ENCODE data around the gene SPATA9.

SPATA9 gene

DNA sequence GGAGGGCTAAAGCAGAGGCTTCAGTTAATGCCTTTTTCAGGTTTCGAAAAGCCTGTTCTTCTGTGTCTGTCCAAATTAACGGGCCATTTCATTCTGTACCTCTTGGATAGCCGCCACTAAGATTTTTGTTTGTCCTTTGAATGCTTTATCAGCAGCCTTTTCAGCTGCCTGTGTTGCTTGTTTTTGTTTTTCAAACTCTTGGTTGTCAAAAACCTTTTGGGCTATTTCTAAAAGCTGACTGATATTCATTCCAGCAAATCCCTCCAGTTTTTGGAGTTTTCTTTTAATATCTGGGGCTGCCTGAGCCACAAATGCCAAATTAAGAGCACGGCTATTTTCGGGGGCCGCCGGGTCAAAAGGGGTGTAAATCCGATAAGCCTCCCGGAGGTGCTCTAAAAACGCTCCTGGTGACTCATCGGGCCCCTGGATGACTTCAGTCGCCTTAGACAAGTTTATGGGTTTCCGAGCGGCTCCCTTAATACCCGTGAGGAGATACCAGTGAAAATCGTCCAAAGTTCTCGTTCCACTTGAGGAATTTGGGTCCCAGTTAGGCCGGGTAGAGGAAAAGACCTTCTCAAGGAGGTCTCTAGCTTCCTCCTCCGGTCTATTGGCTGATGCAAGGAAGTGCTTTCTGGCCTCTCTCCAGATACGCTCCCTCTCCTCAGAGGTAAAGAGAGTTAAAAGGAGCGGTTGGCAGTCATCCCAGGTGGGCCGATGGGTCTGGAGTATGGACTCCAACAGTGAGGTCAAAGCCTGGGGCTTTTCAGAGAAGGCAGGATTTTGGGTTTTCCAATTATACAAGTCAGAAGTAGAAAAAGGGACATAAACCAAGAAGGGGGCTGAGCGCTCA lies 28.1 kb upstream of the SPATA9 start (continued):
- TF ChIP-seq, protein P1, sequence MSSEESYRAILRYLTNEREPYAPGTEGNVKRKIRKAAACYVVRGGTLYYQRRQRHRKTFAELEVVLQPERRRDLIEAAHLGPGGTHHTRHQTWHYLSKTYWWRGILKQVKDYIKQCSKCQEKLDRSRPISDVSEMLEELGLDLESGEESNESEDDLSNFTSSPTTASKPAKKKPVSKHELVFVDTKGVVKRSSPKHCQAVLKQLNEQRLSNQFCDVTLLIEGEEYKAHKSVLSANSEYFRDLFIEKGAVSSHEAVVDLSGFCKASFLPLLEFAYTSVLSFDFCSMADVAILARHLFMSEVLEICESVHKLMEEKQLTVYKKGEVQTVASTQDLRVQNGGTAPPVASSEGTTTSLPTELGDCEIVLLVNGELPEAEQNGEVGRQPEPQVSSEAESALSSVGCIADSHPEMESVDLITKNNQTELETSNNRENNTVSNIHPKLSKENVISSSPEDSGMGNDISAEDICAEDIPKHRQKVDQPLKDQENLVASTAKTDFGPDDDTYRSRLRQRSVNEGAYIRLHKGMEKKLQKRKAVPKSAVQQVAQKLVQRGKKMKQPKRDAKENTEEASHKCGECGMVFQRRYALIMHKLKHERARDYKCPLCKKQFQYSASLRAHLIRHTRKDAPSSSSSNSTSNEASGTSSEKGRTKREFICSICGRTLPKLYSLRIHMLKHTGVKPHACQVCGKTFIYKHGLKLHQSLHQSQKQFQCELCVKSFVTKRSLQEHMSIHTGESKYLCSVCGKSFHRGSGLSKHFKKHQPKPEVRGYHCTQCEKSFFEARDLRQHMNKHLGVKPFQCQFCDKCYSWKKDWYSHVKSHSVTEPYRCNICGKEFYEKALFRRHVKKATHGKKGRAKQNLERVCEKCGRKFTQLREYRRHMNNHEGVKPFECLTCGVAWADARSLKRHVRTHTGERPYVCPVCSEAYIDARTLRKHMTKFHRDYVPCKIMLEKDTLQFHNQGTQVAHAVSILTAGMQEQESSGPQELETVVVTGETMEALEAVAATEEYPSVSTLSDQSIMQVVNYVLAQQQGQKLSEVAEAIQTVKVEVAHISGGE (tag by site-specific recombination; conservative IDR thresholded peaks at IDR 0.05; ENCODE audit: low read depth) = 0 out of 2 replicates have a peak, but pooled peaks have one; percentile 14
- TF ChIP-seq IKZF3 (tag by site-specific recombination; IDR thresholded peaks at IDR 0.05) (peak; percentile 86), ZNF660 (tag by site-specific recombination; IDR thresholded peaks at IDR 0.05) (0 out of 2 replicates have a peak, but pooled peaks have one; percentile 33), ZBTB17 (tag by site-specific recombination; IDR thresholded peaks at IDR 0.05) (peak; percentile 80), BCL11A (tag by site-specific recombination; IDR thresholded peaks at IDR 0.05; ENCODE audit: low read depth) (0 out of 2 replicates have a peak, but pooled peaks have one; percentile 63), OSR2 (tag by site-specific recombination; IDR thresholded peaks at IDR 0.05) (peak; percentile 50), ZNF596 (tag by site-specific recombination; IDR thresholded peaks at IDR 0.05) (peak; percentile 68), ZNF610 (tag by site-specific recombination; IDR thresholded peaks at IDR 0.05; ENCODE audit: borderline replicate concordance) (peak; percentile 97), ZSCAN30 (tag by site-specific recombination; IDR thresholded peaks at IDR 0.05) (peak; percentile 12; the same call in 1 of the 2 replicates), ZNF335 (tag by site-specific recombination; conservative IDR thresholded peaks at IDR 0.05) (peak; percentile 92), ZXDB (tag by site-specific recombination; IDR thresholded peaks at IDR 0.05) (peak; percentile 57), ZSCAN16 (tag by site-specific recombination; IDR thresholded peaks at IDR 0.05) (peak; percentile 73), MZF1 (tag by site-specific recombination; IDR thresholded peaks at IDR 0.05; ENCODE audit: borderline replicate concordance) (0 out of 2 replicates have a peak, but pooled peaks have one; percentile 50), ZEB2 (tag by site-specific recombination; IDR thresholded peaks at IDR 0.05) (0 out of 2 replicates have a peak, but pooled peaks have one; percentile 42)
- TF ChIP-seq, protein P2, sequence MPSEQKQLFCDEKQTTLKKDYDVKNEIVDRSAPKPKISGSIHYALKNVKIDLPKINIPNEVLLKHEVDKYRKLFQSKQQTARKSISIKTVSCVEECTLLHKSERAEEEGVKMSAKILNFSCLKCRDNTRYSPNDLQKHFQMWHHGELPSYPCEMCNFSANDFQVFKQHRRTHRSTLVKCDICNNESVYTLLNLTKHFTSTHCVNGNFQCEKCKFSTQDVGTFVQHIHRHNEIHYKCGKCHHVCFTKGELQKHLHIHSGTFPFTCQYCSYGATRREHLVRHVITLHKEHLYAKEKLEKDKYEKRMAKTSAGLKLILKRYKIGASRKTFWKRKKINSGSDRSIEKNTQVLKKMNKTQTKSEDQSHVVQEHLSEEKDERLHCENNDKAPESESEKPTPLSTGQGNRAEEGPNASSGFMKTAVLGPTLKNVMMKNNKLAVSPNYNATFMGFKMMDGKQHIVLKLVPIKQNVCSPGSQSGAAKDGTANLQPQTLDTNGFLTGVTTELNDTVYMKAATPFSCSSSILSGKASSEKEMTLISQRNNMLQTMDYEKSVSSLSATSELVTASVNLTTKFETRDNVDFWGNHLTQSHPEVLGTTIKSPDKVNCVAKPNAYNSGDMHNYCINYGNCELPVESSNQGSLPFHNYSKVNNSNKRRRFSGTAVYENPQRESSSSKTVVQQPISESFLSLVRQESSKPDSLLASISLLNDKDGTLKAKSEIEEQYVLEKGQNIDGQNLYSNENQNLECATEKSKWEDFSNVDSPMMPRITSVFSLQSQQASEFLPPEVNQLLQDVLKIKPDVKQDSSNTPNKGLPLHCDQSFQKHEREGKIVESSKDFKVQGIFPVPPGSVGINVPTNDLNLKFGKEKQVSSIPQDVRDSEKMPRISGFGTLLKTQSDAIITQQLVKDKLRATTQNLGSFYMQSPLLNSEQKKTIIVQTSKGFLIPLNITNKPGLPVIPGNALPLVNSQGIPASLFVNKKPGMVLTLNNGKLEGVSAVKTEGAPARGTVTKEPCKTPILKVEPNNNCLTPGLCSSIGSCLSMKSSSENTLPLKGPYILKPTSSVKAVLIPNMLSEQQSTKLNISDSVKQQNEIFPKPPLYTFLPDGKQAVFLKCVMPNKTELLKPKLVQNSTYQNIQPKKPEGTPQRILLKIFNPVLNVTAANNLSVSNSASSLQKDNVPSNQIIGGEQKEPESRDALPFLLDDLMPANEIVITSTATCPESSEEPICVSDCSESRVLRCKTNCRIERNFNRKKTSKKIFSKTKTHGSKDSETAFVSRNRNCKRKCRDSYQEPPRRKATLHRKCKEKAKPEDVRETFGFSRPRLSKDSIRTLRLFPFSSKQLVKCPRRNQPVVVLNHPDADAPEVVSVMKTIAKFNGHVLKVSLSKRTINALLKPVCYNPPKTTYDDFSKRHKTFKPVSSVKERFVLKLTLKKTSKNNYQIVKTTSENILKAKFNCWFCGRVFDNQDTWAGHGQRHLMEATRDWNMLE (tag by site-specific recombination; conservative IDR thresholded peaks at IDR 0.05; ENCODE audit: low read depth) = 0 out of 2 replicates have a peak, but pooled peaks have one; percentile 35
- TF ChIP-seq, protein P3, sequence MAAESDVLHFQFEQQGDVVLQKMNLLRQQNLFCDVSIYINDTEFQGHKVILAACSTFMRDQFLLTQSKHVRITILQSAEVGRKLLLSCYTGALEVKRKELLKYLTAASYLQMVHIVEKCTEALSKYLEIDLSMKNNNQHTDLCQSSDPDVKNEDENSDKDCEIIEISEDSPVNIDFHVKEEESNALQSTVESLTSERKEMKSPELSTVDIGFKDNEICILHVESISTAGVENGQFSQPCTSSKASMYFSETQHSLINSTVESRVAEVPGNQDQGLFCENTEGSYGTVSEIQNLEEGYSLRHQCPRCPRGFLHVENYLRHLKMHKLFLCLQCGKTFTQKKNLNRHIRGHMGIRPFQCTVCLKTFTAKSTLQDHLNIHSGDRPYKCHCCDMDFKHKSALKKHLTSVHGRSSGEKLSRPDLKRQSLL (tag by site-specific recombination; IDR thresholded peaks at IDR 0.05) = peak; percentile 89; the same call in 1 of the 2 replicates
- TF ChIP-seq, protein P4, sequence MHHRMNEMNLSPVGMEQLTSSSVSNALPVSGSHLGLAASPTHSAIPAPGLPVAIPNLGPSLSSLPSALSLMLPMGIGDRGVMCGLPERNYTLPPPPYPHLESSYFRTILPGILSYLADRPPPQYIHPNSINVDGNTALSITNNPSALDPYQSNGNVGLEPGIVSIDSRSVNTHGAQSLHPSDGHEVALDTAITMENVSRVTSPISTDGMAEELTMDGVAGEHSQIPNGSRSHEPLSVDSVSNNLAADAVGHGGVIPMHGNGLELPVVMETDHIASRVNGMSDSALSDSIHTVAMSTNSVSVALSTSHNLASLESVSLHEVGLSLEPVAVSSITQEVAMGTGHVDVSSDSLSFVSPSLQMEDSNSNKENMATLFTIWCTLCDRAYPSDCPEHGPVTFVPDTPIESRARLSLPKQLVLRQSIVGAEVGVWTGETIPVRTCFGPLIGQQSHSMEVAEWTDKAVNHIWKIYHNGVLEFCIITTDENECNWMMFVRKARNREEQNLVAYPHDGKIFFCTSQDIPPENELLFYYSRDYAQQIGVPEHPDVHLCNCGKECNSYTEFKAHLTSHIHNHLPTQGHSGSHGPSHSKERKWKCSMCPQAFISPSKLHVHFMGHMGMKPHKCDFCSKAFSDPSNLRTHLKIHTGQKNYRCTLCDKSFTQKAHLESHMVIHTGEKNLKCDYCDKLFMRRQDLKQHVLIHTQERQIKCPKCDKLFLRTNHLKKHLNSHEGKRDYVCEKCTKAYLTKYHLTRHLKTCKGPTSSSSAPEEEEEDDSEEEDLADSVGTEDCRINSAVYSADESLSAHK (tag by site-specific recombination; IDR thresholded peaks at IDR 0.05) = peak; percentile 31; the same call in 1 of the 2 replicates
